Endothelial cell of umbilical vein (primary cell): Measurements from ENCODE around the gene ZC3H18. TPM values are rescaled to one million over a fixed set of nuclear protein-coding genes. Genes with fewer than 3 reads are reported as not detected.

Experiments used
- BruUV-seq: library from RNA; stranded (reverse); fragments of 400-500 nt; replicated peaks from 2 replicates; lab custom pipeline; 2021; lab: Mats Ljungman, UMichigan
- CTCF ChIA-PET: fragments of 300-600, 350-600 bp; sonication (Branson Sonifier 250); formaldehyde crosslinking; loops from one replicate; lab custom pipeline; 2021; ENCODE audit warnings: antibody characterized with exemption, inconsistent platforms; lab: Charles Lee
- POLR2A ChIA-PET: fragments of 300-600, 350-600 bp; sonication (Branson Sonifier 250); formaldehyde crosslinking; loops from one replicate; lab custom pipeline; 2021; ENCODE audit warnings: antibody characterized with exemption, inconsistent platforms; lab: Charles Lee
- DNase-seq: peaks from one replicate; pipeline ENCODE4 v3.0.0-alpha.2; 2011; ENCODE audit warnings: low read depth, low spot score
- FAIRE-seq: peaks from 2 replicates; lab custom pipeline; 2011; peaks lifted over from hg19 to GRCh38; lab: Jason Lieb, UNC
- H2AFZ ChIP-seq: 2 replicates; pipeline ENCODE4 v1.6.0; 2012; ENCODE audit warnings: low read depth, low read length, control low read depth, inconsistent platforms
- H3K27ac ChIP-seq: 2 replicates; pipeline ENCODE4 v1.5.1; 2011; ENCODE audit warnings: low read depth, mild to moderate bottlenecking, control low read depth, low read length, moderate library complexity; ENCODE audit not compliant: insufficient read depth
- H3K27me3 ChIP-seq, 2 experiments: 2 replicates each; pipeline versions ENCODE4 v1.6.0 to v1.6.1; 2011; ENCODE audit warnings: low read length in 2 of 2, mixed read lengths in 1 of 2; ENCODE audit not compliant: control insufficient read depth in 2 of 2, insufficient read depth in 2 of 2
- H3K36me3 ChIP-seq, 2 experiments: 2 replicates in 1 of 2; 3 replicates in 1 of 2; pipeline ENCODE4 v1.5.1; 2011; ENCODE audit warnings: low read length in 2 of 2, mild to moderate bottlenecking in 1 of 2, moderate library complexity in 1 of 2; ENCODE audit not compliant: control insufficient read depth in 2 of 2, insufficient read depth in 2 of 2; ENCODE audit errors: extremely low read depth in 1 of 2
- H3K4me1 ChIP-seq: 3 replicates; pipeline ENCODE4 v1.5.1; 2011; ENCODE audit warnings: mild to moderate bottlenecking, low read length; ENCODE audit not compliant: control insufficient read depth, insufficient read depth; ENCODE audit errors: extremely low read depth
- H3K4me2 ChIP-seq: 2 replicates; pipeline ENCODE4 v1.6.1; 2011; ENCODE audit warnings: low read length, control low read depth, mixed read lengths; ENCODE audit not compliant: insufficient read depth
- H3K4me3 ChIP-seq, 3 experiments: fragments of 200-600 bp in 1 of 3; sonication (generic), shearing (Covaris generic) in 1 of 3; replicated peaks in 1 of 3; 2 replicates each; pipeline ENCODE4 v1.5.1; 2011 to 2016; ENCODE audit warnings: control low read depth in 3 of 3, low read length in 3 of 3, mild to moderate bottlenecking in 2 of 3, inconsistent platforms in 1 of 3, low read depth in 1 of 3, moderate library complexity in 1 of 3; ENCODE audit not compliant: insufficient read depth in 1 of 3
- H3K79me2 ChIP-seq: 2 replicates; pipeline ENCODE4 v1.6.0; 2012; ENCODE audit warnings: low read length, inconsistent platforms; ENCODE audit not compliant: control insufficient read depth, insufficient read depth
- H3K9ac ChIP-seq: replicated peaks from 2 replicates; pipeline ENCODE3; 2011; ENCODE audit warnings: low read length, control low read depth; ENCODE audit not compliant: insufficient read depth; ENCODE audit errors: extremely low read depth
- H3K9me1 ChIP-seq: replicated peaks from 3 replicates; pipeline ENCODE4 v1.6.0; 2011; ENCODE audit warnings: mild to moderate bottlenecking, low read length; ENCODE audit not compliant: control insufficient read depth, insufficient read depth; ENCODE audit errors: extremely low read depth
- H3K9me3 ChIP-seq: replicated peaks from 2 replicates; pipeline ENCODE4 v1.5.1; 2012; ENCODE audit warnings: low read length, inconsistent platforms; ENCODE audit not compliant: control insufficient read depth, insufficient read depth
- H4K20me1 ChIP-seq: replicated peaks from 2 replicates; pipeline ENCODE3; 2011; ENCODE audit warnings: mild to moderate bottlenecking, low read length; ENCODE audit not compliant: control insufficient read depth, insufficient read depth; ENCODE audit errors: extremely low read depth
- EZH2 ChIP-seq: IDR thresholded peaks from 2 replicates; pipeline ENCODE4 v1.6.1; 2012; ENCODE audit warnings: borderline replicate concordance, low read depth, mild to moderate bottlenecking, moderate library complexity, low read length, inconsistent platforms; ENCODE audit not compliant: severe bottlenecking
- FOS ChIP-seq: IDR thresholded peaks from 2 replicates; pipeline ENCODE4 v1.6.1; 2011; ENCODE audit warnings: mild to moderate bottlenecking, low read length, moderate library complexity, borderline replicate concordance; ENCODE audit not compliant: insufficient read depth
- GATA2 ChIP-seq: IDR thresholded peaks from 2 replicates; pipeline ENCODE4 v1.7.0; 2011; ENCODE audit warnings: low read depth, mild to moderate bottlenecking, moderate library complexity, mixed read lengths, low read length; ENCODE audit not compliant: insufficient read length, insufficient read depth
- JUN ChIP-seq: IDR thresholded peaks from 2 replicates; pipeline ENCODE4 v1.6.1; 2011; ENCODE audit warnings: borderline replicate concordance, low read depth; ENCODE audit not compliant: insufficient read length, insufficient read depth
- MYC ChIP-seq: IDR thresholded peaks from one replicate; pipeline ENCODE4 v1.6.1; 2011; ENCODE audit warnings: mild to moderate bottlenecking, low read depth, low read length
- POLR2A ChIP-seq: IDR thresholded peaks from 2 replicates; pipeline ENCODE4 v1.6.1; 2012; ENCODE audit warnings: low read depth, mild to moderate bottlenecking, control low read depth, low read length
- POLR2AphosphoS5 ChIP-seq: IDR thresholded peaks from 2 replicates; pipeline ENCODE4 v1.6.1; 2012; ENCODE audit warnings: low read depth, mild to moderate bottlenecking, control low read depth, low read length, moderate library complexity; ENCODE audit not compliant: insufficient read depth
- dilution Hi-C: fragments of 300-500 bp; cut with MboI; formaldehyde crosslinking; loops from one replicate; pipeline ENCODE4 v1.15.0; 2019; ENCODE audit warnings: low sequenced_read_pairs; ENCODE audit not compliant: extremely low pct_ligation_motif_present
- intact Hi-C: fragments of 100-400 bp; cut with micrococcal nuclease; formaldehyde crosslinking; loops from one replicate; pipeline ENCODE4 v1.10.0; 2022
- polyA plus RNA-seq, 4 experiments: library from polyadenylated mRNA; depleted of rRNA in 3 of 4; stranded (reverse) in 3 of 4; unstranded in 1 of 4; fragments of >200 nt; gene quantifications; 2 replicates each; pipeline versions ENCODE4 v1.2.1 to v1.2.3, GENCODE V29; 2011 to 2012; ENCODE audit warnings: missing spikeins in 1 of 4
- total RNA-seq: library from RNA; stranded (reverse); gene quantifications from 2 replicates; pipeline ENCODE4 v1.2.3, GENCODE V29; 2021
- TF ChIP-seq, protein P1 (sequence below), 2 donors: IDR thresholded peaks; 1 replicate in 1 of 2; 2 replicates in 1 of 2; pipeline ENCODE4 v1.5.1; 2011; ENCODE audit warnings: low read length in 2 of 2, mild to moderate bottlenecking in 2 of 2, moderate library complexity in 2 of 2, control low read depth in 1 of 2, inconsistent platforms in 1 of 2, low read depth in 1 of 2; ENCODE audit not compliant: insufficient read depth in 1 of 2; ENCODE audit errors: extremely low read depth in 1 of 2
- TF ChIP-seq, protein P2 (sequence below): IDR thresholded peaks from 2 replicates; pipeline ENCODE4 v1.6.1; 2011; ENCODE audit not compliant: insufficient read depth, insufficient read length

ZC3H18 gene
- total and polyA plus RNA-seq, 2 donors (not counting 3 experiments of a cell fraction or from before 2014, with no cell fraction given) = 12.1 to 52.8 TPM

DNA sequence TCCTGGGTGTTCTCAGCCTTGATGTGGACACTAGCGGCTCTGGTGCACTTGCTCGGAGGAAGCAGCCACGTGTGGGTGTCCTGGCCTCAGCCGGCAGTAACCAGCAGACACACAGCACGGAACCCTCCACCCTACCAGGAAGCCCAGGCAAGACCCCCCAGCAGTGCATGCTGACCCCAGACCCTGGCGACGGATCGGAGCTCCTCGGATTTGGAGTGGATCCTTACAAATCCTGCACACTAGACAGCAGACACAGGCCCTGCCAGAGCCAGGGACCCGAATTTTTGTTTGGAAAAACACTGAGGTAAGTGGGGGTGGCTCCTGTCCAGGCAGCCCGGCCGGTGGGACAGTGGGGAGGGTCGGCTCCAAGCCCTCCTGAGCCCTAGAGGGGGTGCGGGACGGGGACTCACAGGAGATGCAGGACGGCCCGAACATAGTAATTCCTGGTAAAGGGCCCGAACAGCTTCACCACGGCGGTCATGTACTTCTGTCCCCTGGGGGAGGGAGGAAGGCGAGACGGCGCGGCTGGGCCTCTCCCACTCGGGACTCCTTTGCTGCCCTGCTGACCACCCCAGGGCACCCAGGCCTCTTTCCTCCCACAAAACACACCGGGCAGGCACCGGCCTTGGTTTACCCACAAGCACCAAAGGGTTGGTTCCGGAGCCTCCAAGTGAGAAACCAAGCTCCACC is 76.3 kb downstream of the ZC3H18 start:
- ChIA-PET POLR2A (no interaction called here), CTCF (no interaction called here)
- DNase-seq (no peak), FAIRE-seq (no peak)
- dilution Hi-C loops = no loop called here
- Histone ChIP-seq H3K79me2 (no peaks in the 10 kb centered on the region), H3K9ac (no peak overlapping the region), H2AFZ (no peak overlapping the region), H3K27ac (no peak overlapping the region), H3K9me3 (no peaks in the 10 kb centered on the region), H3K4me3 (no peak overlapping the region), H3K4me2 (no peak overlapping the region), H3K27me3 (no peaks in the 10 kb centered on the region), H3K36me3 (no peaks in the 10 kb centered on the region), H3K9me1 (no peaks in the 10 kb centered on the region), H3K4me1 (peaks cover 10% of the 10 kb centered on the region), H4K20me1 (no peaks in the 10 kb centered on the region)
- intact Hi-C loops = no loop called here
- TF ChIP-seq GATA2 (no peak), EZH2 (no peak), JUN (no peak), POLR2AphosphoS5 (no peak), POLR2A (no peak), FOS (no peak), MYC (no peak)
- TF ChIP-seq, protein P1, sequence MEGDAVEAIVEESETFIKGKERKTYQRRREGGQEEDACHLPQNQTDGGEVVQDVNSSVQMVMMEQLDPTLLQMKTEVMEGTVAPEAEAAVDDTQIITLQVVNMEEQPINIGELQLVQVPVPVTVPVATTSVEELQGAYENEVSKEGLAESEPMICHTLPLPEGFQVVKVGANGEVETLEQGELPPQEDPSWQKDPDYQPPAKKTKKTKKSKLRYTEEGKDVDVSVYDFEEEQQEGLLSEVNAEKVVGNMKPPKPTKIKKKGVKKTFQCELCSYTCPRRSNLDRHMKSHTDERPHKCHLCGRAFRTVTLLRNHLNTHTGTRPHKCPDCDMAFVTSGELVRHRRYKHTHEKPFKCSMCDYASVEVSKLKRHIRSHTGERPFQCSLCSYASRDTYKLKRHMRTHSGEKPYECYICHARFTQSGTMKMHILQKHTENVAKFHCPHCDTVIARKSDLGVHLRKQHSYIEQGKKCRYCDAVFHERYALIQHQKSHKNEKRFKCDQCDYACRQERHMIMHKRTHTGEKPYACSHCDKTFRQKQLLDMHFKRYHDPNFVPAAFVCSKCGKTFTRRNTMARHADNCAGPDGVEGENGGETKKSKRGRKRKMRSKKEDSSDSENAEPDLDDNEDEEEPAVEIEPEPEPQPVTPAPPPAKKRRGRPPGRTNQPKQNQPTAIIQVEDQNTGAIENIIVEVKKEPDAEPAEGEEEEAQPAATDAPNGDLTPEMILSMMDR (IDR thresholded peaks at IDR 0.05; ENCODE audit: extremely low read depth in 1 of 2, insufficient read depth in 1 of 2, low read depth in 1 of 2, low read length in 2 of 2) = no peak
- TF ChIP-seq, protein P2, sequence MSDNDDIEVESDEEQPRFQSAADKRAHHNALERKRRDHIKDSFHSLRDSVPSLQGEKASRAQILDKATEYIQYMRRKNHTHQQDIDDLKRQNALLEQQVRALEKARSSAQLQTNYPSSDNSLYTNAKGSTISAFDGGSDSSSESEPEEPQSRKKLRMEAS = no peak
- BruUV-seq = no TSS peak
